Liver (tissue), 9 donors: Measurements from ENCODE around the gene CRYGD. TPM values are rescaled to one million over a fixed set of nuclear protein-coding genes. Genes with fewer than 3 reads are reported as not detected.
"Not testable (repeated sequence)": the region's sequence is repeated elsewhere in the genome, so short reads cannot be mapped to it uniquely, and the experiment has no call there.

Experiments used
- DNase-seq: peaks from one replicate; pipeline ENCODE4 v3.0.0-alpha.2; 2017; ENCODE audit warnings: low spot score
- H3K27ac ChIP-seq, 2 donors: one replicate each; pipeline ENCODE4 v1.7.0; 2013; ENCODE audit warnings: inconsistent platforms in 2 of 2, low read length in 2 of 2, control low read depth in 1 of 2, low read depth in 1 of 2, mild to moderate bottlenecking in 1 of 2
- H3K27me3 ChIP-seq, 4 donors: one replicate each; pipeline versions ENCODE4 v1.6.1 to v1.7.0; 2013; ENCODE audit warnings: low read length in 3 of 4, inconsistent platforms in 1 of 4, mild to moderate bottlenecking in 1 of 4, moderate library complexity in 1 of 4; ENCODE audit not compliant: control insufficient read depth in 4 of 4, insufficient read depth in 4 of 4
- H3K36me3 ChIP-seq, 4 donors: one replicate each; pipeline versions ENCODE4 v1.6.1 to v1.7.0; 2013; ENCODE audit warnings: low read length in 3 of 4, mild to moderate bottlenecking in 3 of 4, low read depth in 1 of 4, moderate library complexity in 1 of 4; ENCODE audit not compliant: control insufficient read depth in 4 of 4, insufficient read depth in 3 of 4
- H3K4me1 ChIP-seq, 4 donors: one replicate each; pipeline versions ENCODE4 v1.6.1 to v1.7.0; 2013; ENCODE audit warnings: low read length in 3 of 4, mild to moderate bottlenecking in 3 of 4, moderate library complexity in 1 of 4; ENCODE audit not compliant: control insufficient read depth in 4 of 4, insufficient read depth in 4 of 4
- H3K4me3 ChIP-seq, 3 donors: one replicate each; pipeline versions ENCODE4 v1.6.1 to v1.7.0; 2013; ENCODE audit warnings: low read length in 3 of 3, control low read depth in 1 of 3, low read depth in 1 of 3, mild to moderate bottlenecking in 1 of 3
- H3K9ac ChIP-seq, 2 donors: one replicate each; pipeline ENCODE4 v1.7.0; 2013; ENCODE audit warnings: low read length in 2 of 2, mild to moderate bottlenecking in 2 of 2, moderate library complexity in 2 of 2, control low read depth in 1 of 2, low read depth in 1 of 2
- H3K9me3 ChIP-seq, 4 donors: one replicate each; pipeline versions ENCODE4 v1.6.1 to v1.7.0; 2013; ENCODE audit warnings: low read length in 3 of 4; ENCODE audit not compliant: control insufficient read depth in 4 of 4
- EGR1 ChIP-seq, 2 donors: IDR thresholded peaks; 2 replicates each; pipeline ENCODE4 v1.6.1; 2016 to 2018; ENCODE audit warnings: antibody characterized with exemption in 2 of 2, low read depth in 2 of 2
- FOXA2 ChIP-seq: IDR thresholded peaks from 2 replicates; pipeline ENCODE4 v1.6.1; 2016; ENCODE audit warnings: antibody characterized with exemption
- HNF4A ChIP-seq, 2 donors: conservative IDR thresholded peaks; 2 replicates each; pipeline ENCODE4 v1.6.1; 2016; ENCODE audit warnings: antibody characterized with exemption in 2 of 2, mild to moderate bottlenecking in 2 of 2
- HNF4G ChIP-seq: IDR thresholded peaks from 2 replicates; pipeline ENCODE4 v1.6.1; 2016; ENCODE audit warnings: antibody characterized with exemption
- JUND ChIP-seq, 2 donors: IDR thresholded peaks; 2 replicates each; pipeline ENCODE4 v1.6.1; 2016; ENCODE audit warnings: antibody characterized with exemption in 2 of 2
- NR2F2 ChIP-seq: IDR thresholded peaks from 2 replicates; pipeline ENCODE4 v1.6.1; 2016; ENCODE audit warnings: antibody characterized with exemption
- RAD21 ChIP-seq, 2 donors: IDR thresholded peaks; 2 replicates each; pipeline ENCODE4 v1.6.1; 2016; ENCODE audit warnings: antibody characterized with exemption in 2 of 2, mild to moderate bottlenecking in 2 of 2
- RXRA ChIP-seq, 2 donors: IDR thresholded peaks; 2 replicates each; pipeline ENCODE4 v1.6.1; 2017 to 2018; ENCODE audit warnings: antibody characterized with exemption in 2 of 2, mild to moderate bottlenecking in 1 of 2
- SP1 ChIP-seq: IDR thresholded peaks from 2 replicates; pipeline ENCODE4 v1.6.1; 2018; ENCODE audit warnings: antibody characterized with exemption, mild to moderate bottlenecking
- TAF1 ChIP-seq: conservative IDR thresholded peaks from 2 replicates; pipeline ENCODE4 v1.6.1; 2016; ENCODE audit warnings: antibody characterized with exemption, mild to moderate bottlenecking
- YY1 ChIP-seq: IDR thresholded peaks from 2 replicates; pipeline ENCODE4 v1.6.1; 2016; ENCODE audit warnings: antibody characterized with exemption, mild to moderate bottlenecking
- whole genome bisulfite sequencing: extraction: QIAGEN DNeasy Blood & Tissue Kit; methylation state at CpG from one replicate; pipeline ENCODE4 v1.1.7; 2013; 5-methylcytosine and 5-hydroxymethylcytosine counted together
- polyA plus RNA-seq, 2 donors: library from polyadenylated mRNA; stranded (reverse) in 1 of 2; unstranded in 1 of 2; fragments of 200-250 nt in 1 of 2; fragments of >200 nt in 1 of 2; fragmentation: Nextera tagmentation in 1 of 2; extraction: Ambion mirVana in 1 of 2; gene quantifications; one replicate each; pipeline versions ENCODE4 v1.2.1 to v1.2.3, GENCODE V29; 2013 to 2015
- total RNA-seq, 2 donors: library from RNA; depleted of rRNA; stranded (reverse); fragments of >200 nt; gene quantifications; one replicate each; pipeline ENCODE4 v1.2.3, GENCODE V29; 2014
- TF ChIP-seq, protein P1 (sequence below): fragments of 150-350 bp; IDR thresholded peaks from 2 replicates; pipeline ENCODE4 v1.5.1; 2017; ENCODE audit warnings: improper control_type of control experiment, low read depth, low read length; ENCODE audit not compliant: missing input control
- TF ChIP-seq, protein P2 (sequence below): IDR thresholded peaks from 2 replicates; pipeline ENCODE4 v1.6.1; 2016; ENCODE audit warnings: antibody characterized with exemption
- TF ChIP-seq, protein P3 (sequence below): IDR thresholded peaks from 2 replicates; pipeline ENCODE4 v1.6.1; 2016; ENCODE audit warnings: antibody characterized with exemption, mild to moderate bottlenecking
- TF ChIP-seq, protein P4 (sequence below): IDR thresholded peaks from 2 replicates; pipeline ENCODE4 v1.6.1; 2016; ENCODE audit warnings: antibody characterized with exemption
- donor health status: healthy.
- donor health status: healthy.
- donor health status: healthy.
- donor health status: healthy.
- donor health status: healthy.

Gene CRYGD
- total and polyA plus RNA-seq, 4 donors: not detected

DNA sequence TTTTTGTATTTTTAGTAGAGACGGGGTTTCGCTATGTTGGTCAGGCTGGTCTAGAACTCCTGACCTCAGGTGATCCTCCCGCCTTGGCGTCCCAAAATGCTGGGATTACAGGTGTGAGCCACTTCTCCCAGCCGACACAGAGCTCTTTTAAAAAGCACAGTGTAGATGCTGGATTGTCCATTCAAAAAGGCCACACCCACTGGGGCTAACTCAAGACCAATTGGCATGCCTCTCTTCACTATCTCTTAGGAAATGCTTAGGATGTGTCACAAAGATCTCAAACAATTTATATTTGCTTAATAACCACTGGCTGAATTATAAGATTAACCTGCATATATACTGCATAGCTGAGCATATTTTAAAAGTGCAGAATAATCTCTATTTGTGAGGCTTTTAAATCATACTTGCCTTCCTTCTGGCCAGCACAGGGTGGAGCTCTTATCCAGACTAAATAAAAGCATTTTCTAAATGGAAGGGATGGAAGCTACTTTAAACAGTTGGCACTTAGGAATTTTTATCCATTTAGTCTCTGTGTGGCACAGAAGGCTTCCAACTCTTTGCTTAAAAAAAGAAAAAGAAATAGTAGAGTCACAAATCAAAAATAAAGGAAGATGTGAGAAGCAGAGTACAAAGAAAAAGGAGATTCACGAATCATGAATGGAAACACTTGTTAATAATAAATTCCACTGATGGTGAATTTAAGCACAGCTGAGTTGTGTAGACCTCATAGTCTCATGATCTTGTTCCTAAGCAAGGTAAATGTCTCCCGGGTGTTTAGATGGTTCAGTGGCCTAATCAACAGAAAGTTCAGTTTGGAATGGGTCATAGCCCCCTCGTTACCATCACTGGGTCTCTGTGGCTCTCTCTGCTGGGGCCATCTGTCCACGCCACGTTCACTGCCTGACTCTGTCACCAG is 22.4 kb downstream of the CRYGD start:
- WGBS: 55% methylated on average over 10 of the region's 10 CpGs
- H3K9ac ChIP-seq: no peak overlapping the region
- no peaks in the 10 kb centered on the region for H3K4me1 ChIP-seq
- TF ChIP-seq, protein P1, sequence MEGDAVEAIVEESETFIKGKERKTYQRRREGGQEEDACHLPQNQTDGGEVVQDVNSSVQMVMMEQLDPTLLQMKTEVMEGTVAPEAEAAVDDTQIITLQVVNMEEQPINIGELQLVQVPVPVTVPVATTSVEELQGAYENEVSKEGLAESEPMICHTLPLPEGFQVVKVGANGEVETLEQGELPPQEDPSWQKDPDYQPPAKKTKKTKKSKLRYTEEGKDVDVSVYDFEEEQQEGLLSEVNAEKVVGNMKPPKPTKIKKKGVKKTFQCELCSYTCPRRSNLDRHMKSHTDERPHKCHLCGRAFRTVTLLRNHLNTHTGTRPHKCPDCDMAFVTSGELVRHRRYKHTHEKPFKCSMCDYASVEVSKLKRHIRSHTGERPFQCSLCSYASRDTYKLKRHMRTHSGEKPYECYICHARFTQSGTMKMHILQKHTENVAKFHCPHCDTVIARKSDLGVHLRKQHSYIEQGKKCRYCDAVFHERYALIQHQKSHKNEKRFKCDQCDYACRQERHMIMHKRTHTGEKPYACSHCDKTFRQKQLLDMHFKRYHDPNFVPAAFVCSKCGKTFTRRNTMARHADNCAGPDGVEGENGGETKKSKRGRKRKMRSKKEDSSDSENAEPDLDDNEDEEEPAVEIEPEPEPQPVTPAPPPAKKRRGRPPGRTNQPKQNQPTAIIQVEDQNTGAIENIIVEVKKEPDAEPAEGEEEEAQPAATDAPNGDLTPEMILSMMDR: peak; percentile 47
- TF ChIP-seq RAD21 (IDR thresholded peaks at IDR 0.05): peak; percentile 82 to 87
- no peak for TF ChIP-seq RXRA (IDR thresholded peaks at IDR 0.05)
- no peak for TF ChIP-seq TAF1
- no peak for TF ChIP-seq HNF4G
- no peak for TF ChIP-seq FOXA2
- H3K9me3 ChIP-seq: no peaks in the 10 kb centered on the region
- no peak overlapping the region for H3K4me3 ChIP-seq
- no peaks in the 10 kb centered on the region for H3K36me3 ChIP-seq
- no peak for DNase-seq
- no peaks in the 10 kb centered on the region for H3K27me3 ChIP-seq
- H3K27ac ChIP-seq: no peak overlapping the region

DNA sequence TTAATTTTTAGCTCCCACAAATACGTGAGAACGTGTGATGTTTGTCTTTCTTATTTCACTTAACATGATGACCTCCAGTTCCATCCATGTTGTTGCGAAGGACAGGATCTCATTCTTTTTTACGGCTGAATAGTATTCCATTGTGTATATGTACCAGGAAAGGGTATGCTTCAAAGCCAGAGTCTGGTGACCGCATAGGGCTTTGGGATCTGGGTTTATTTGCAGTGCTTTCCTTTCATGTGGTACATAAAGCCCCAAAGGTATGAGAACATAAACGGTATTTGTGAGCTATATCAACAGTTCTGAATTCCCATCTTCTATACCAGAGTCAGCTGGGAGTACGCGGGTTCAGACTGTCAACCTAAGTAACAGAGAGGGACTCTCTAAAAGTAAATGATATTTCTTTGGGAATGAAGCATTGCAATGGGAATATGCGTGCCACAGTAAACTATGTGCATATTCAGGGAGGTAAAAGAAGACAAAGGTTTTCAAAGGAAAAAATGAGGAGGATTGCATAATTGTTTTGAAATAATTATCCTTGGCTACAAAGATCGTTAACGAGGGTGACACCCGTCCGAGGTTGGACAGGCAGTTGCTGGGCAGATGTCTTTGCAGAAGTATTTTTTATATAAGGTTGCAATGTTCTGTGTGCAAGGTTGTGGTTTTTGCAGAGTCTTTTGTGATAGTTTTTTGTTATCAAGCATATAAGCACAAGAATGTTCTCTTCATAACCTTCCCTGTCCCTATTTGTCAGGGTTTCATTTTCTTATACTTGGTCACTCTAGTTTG is 24.4 kb downstream of the CRYGD start:
- H3K9me3 ChIP-seq: no peaks in the 10 kb centered on the region
- DNase-seq: no peak
- H3K4me3 ChIP-seq: no peak overlapping the region
- no peak overlapping the region for H3K9ac ChIP-seq
- 74% methylated on average over 13 of the region's 13 CpGs for WGBS
- H3K36me3 ChIP-seq: no peaks in the 10 kb centered on the region
- H3K27ac ChIP-seq: no peak overlapping the region
- no peak for TF ChIP-seq RXRA (IDR thresholded peaks at IDR 0.05)
- TF ChIP-seq EGR1 (IDR thresholded peaks at IDR 0.05; ENCODE audit: low read depth in 2 of 2): no peak
- no peak for TF ChIP-seq SP1
- TF ChIP-seq JUND (IDR thresholded peaks at IDR 0.05): no peak
- TF ChIP-seq RAD21 (IDR thresholded peaks at IDR 0.05): no peak
- TF ChIP-seq, protein P2, sequence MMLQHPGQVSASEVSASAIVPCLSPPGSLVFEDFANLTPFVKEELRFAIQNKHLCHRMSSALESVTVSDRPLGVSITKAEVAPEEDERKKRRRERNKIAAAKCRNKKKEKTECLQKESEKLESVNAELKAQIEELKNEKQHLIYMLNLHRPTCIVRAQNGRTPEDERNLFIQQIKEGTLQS: no peak
- TF ChIP-seq, protein P3, sequence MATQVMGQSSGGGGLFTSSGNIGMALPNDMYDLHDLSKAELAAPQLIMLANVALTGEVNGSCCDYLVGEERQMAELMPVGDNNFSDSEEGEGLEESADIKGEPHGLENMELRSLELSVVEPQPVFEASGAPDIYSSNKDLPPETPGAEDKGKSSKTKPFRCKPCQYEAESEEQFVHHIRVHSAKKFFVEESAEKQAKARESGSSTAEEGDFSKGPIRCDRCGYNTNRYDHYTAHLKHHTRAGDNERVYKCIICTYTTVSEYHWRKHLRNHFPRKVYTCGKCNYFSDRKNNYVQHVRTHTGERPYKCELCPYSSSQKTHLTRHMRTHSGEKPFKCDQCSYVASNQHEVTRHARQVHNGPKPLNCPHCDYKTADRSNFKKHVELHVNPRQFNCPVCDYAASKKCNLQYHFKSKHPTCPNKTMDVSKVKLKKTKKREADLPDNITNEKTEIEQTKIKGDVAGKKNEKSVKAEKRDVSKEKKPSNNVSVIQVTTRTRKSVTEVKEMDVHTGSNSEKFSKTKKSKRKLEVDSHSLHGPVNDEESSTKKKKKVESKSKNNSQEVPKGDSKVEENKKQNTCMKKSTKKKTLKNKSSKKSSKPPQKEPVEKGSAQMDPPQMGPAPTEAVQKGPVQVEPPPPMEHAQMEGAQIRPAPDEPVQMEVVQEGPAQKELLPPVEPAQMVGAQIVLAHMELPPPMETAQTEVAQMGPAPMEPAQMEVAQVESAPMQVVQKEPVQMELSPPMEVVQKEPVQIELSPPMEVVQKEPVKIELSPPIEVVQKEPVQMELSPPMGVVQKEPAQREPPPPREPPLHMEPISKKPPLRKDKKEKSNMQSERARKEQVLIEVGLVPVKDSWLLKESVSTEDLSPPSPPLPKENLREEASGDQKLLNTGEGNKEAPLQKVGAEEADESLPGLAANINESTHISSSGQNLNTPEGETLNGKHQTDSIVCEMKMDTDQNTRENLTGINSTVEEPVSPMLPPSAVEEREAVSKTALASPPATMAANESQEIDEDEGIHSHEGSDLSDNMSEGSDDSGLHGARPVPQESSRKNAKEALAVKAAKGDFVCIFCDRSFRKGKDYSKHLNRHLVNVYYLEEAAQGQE: no peak
- TF ChIP-seq, protein P4, sequence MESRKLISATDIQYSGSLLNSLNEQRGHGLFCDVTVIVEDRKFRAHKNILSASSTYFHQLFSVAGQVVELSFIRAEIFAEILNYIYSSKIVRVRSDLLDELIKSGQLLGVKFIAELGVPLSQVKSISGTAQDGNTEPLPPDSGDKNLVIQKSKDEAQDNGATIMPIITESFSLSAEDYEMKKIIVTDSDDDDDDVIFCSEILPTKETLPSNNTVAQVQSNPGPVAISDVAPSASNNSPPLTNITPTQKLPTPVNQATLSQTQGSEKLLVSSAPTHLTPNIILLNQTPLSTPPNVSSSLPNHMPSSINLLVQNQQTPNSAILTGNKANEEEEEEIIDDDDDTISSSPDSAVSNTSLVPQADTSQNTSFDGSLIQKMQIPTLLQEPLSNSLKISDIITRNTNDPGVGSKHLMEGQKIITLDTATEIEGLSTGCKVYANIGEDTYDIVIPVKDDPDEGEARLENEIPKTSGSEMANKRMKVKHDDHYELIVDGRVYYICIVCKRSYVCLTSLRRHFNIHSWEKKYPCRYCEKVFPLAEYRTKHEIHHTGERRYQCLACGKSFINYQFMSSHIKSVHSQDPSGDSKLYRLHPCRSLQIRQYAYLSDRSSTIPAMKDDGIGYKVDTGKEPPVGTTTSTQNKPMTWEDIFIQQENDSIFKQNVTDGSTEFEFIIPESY: no peak
- TF ChIP-seq TAF1: no peak
- no peak for TF ChIP-seq YY1
- no peak for TF ChIP-seq HNF4A (conservative IDR thresholded peaks at IDR 0.05)
- TF ChIP-seq HNF4G: no peak
- TF ChIP-seq NR2F2: no peak
- no peak for TF ChIP-seq FOXA2
- H3K4me1 ChIP-seq: no peaks in the 10 kb centered on the region
- no peaks in the 10 kb centered on the region for H3K27me3 ChIP-seq

DNA sequence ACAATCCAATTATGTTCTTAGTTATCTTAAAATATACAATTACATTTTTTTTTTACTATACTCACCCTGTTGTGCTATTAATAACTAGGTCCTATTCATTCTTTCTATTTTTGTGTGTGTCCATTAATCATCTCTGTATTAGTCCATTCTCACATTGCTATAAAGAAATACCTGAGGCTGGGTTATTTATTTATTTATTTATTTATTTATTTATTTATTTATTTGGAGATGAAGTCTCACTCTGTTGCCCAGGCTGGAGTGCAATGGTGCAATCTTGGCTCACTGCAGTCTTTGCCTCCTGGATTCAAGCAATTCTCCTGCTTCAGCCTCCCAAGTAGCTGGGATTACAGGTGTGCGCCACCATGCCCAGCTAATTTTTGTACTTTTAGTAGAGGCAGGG is 25.6 kb downstream of the CRYGD start:
- not testable (repeated sequence) for H3K36me3 ChIP-seq, H3K9ac ChIP-seq
- whole genome bisulfite sequencing: 100% methylated on average over 1 of the region's 1 CpG

More for the DNA sequence above, 25.6 kb downstream of the CRYGD start:
- not testable (repeated sequence) for H3K27me3 ChIP-seq, H3K27ac ChIP-seq, H3K4me1 ChIP-seq, H3K9me3 ChIP-seq, DNase-seq, H3K4me3 ChIP-seq
